BJ (cell line): ENCODE measurements around the gene ADGRV1. TPM values are rescaled to one million over a fixed set of nuclear protein-coding genes. Genes with fewer than 3 reads are reported as not detected.

Experiments used
- CTCF ChIA-PET: fragments of 350-600 bp; formaldehyde crosslinking; extraction: SDS; loops from one replicate; lab custom pipeline; 2021; ENCODE audit warnings: antibody characterized with exemption, inconsistent platforms; lab: Yijun Ruan, JAX
- POLR2A ChIA-PET: fragments of 300-600 bp; sonication (Branson Sonifier 250); formaldehyde crosslinking; extraction: SDS; loops from one replicate; lab custom pipeline; 2021; ENCODE audit warnings: antibody characterized with exemption; lab: Charles Lee
- DNase-seq: peaks from one replicate; pipeline ENCODE4 v3.0.0-alpha.2; 2011; ENCODE audit warnings: low read depth
- H3K27me3 ChIP-seq: 2 replicates; pipeline ENCODE4 v1.6.0; 2011; ENCODE audit warnings: low read length; ENCODE audit not compliant: control insufficient read depth, insufficient read depth
- H3K36me3 ChIP-seq: 2 replicates; pipeline ENCODE4 v1.5.1; 2011; ENCODE audit warnings: low read length; ENCODE audit not compliant: control insufficient read depth, insufficient read depth
- H3K4me3 ChIP-seq: 2 replicates; pipeline ENCODE4 v1.5.1; 2011; ENCODE audit warnings: low read depth, mild to moderate bottlenecking, control low read depth, low read length
- CTCF ChIP-seq: IDR thresholded peaks from 2 replicates; pipeline ENCODE4 v1.5.1; 2011; ENCODE audit warnings: low read depth, mild to moderate bottlenecking, control low read depth, inconsistent platforms, low read length, moderate library complexity; ENCODE audit not compliant: insufficient read depth
- polyA plus RNA-seq: library from polyadenylated mRNA; depleted of rRNA; stranded (reverse); fragments of >200 nt; gene quantifications from 2 replicates; pipeline ENCODE4 v1.2.3, GENCODE V29; 2011

Gene ADGRV1
- polyA plus RNA-seq, 1 experiment = 0.15 TPM

GRCh38 chr5:91150234-91150633 is 591.6 kb downstream of the ADGRV1 start:
- Histone ChIP-seq H3K27me3 (no peaks in the 10 kb centered on the region), H3K36me3 (no peaks in the 10 kb centered on the region), H3K4me3 (no peak overlapping the region)
- DNase-seq = no peak
- CTCF ChIA-PET = interaction anchor here (0.9 to 1.9 kb wide), 3 partner anchors 10 to 233 kb away, joined by 3 to 9 read pairs (median 3); partner anchors contain the start of gene ARRDC3
- POLR2A ChIA-PET = no interaction called here
- TF ChIP-seq CTCF = no peak

GRCh38 chr5:91150636-91151035 is 592.0 kb downstream of the ADGRV1 start:
- H3K27me3 ChIP-seq = no peaks in the 10 kb centered on the region
- no peak overlapping the region for H3K4me3 ChIP-seq
- ChIA-PET POLR2A (no interaction called here), CTCF (interaction anchor here (0.9 to 1.9 kb wide), 3 partner anchors 9 to 233 kb away, joined by 3 to 9 read pairs (median 3); partner anchors contain the start of gene ARRDC3)
- no peaks in the 10 kb centered on the region for H3K36me3 ChIP-seq
- TF ChIP-seq CTCF = no peak
- DNase-seq = no peak

GRCh38 chr5:91151947-91152346 is 593.4 kb downstream of the ADGRV1 start:
- ChIA-PET CTCF (interaction anchor here (1.2 to 1.9 kb wide), 2 partner anchors 8 to 233 kb away, joined by 3 to 9 read pairs; no protein-coding TSS in a partner anchor), POLR2A (no interaction called here)
- H3K4me3 ChIP-seq = no peak overlapping the region
- no peak for TF ChIP-seq CTCF
- no peaks in the 10 kb centered on the region for H3K27me3 ChIP-seq
- no peaks in the 10 kb centered on the region for H3K36me3 ChIP-seq
- DNase-seq = no peak

- TF ChIP-seq CTCF = no peak
- DNase-seq = no peak
- Histone ChIP-seq H3K36me3 (no peaks in the 10 kb centered on the region), H3K4me3 (no peak overlapping the region), H3K27me3 (no peaks in the 10 kb centered on the region)
- CTCF ChIA-PET = no interaction called here
- POLR2A ChIA-PET = interaction anchor here (0.6 kb wide), 1 partner anchor 145 kb away, joined by 4 read pairs; no protein-coding TSS in a partner anchor
Measured at GRCh38 chr5:91154338-91154737, 595.7 kb downstream of the ADGRV1 start.

- TF ChIP-seq CTCF = no peak
- H3K27me3 ChIP-seq = no peaks in the 10 kb centered on the region
- no peaks in the 10 kb centered on the region for H3K36me3 ChIP-seq
- DNase-seq = no peak
- no peak overlapping the region for H3K4me3 ChIP-seq
- ChIA-PET POLR2A (interaction anchor here (0.5 kb wide), 1 partner anchor 55 kb away, joined by 5 read pairs; no protein-coding TSS in a partner anchor), CTCF (interaction anchor here (0.8 kb wide), 1 partner anchor 13 kb away, joined by 3 read pairs; no protein-coding TSS in a partner anchor)
Measured at GRCh38 chr5:91155274-91155673, 596.7 kb downstream of the ADGRV1 start.
